Gastrocnemius medialis (tissue), 4 donors: Measurements from ENCODE around the gene FAM124B.

Experiments used
- CTCF ChIP-seq, 5 experiments: fragments of 450-650 bp in 3 of 5; fragments of 200-600 bp in 2 of 5; sonication (generic) in 2 of 5; IDR thresholded peaks in 4 of 5; conservative IDR thresholded peaks in 1 of 5; 1 replicate in 4 of 5; 2 replicates in 1 of 5; pipeline ENCODE4 v1.5.1; 2016 to 2019; ENCODE audit warnings: antibody characterized with exemption in 5 of 5, mild to moderate bottlenecking in 3 of 5, moderate library complexity in 3 of 5
- POLR2A ChIP-seq, 2 donors: fragments of 450-650 bp; IDR thresholded peaks; one replicate each; pipeline ENCODE4 v1.6.1; 2017; ENCODE audit warnings: antibody characterized with exemption in 2 of 2, mild to moderate bottlenecking in 2 of 2, moderate library complexity in 2 of 2

- TF ChIP-seq POLR2A (IDR thresholded peaks at IDR 0.05) (no peak), CTCF (IDR thresholded peaks at IDR 0.05 in 4 of 5, conservative IDR thresholded peaks at IDR 0.05 in 1 of 5) (no peak)
Measured at GRCh38 chr2:224381521-224382279, 20.2 kb downstream of the FAM124B start.
